MM.1S (cell line): ENCODE measurements around the gene PSME2.
A peak's percentile ranks its signal among the peaks of the same experiment; 100 is the strongest.

Experiments used
- DNase-seq: peaks from one replicate; pipeline ENCODE4 v3.0.0-alpha.2; 2015
- H2AFZ ChIP-seq: fragments of 300-600 bp; sonication (generic); 2 replicates; pipeline ENCODE4 v1.6.0; 2016; ENCODE audit warnings: antibody characterized with exemption, low read length
- H3F3A ChIP-seq: fragments of 300-600 bp; sonication (generic); 2 replicates; pipeline ENCODE4 v1.6.1; 2016; ENCODE audit warnings: mild to moderate bottlenecking, antibody characterized with exemption, low read length, moderate library complexity, mixed read lengths; ENCODE audit not compliant: insufficient read depth
- H3K27ac ChIP-seq: fragments of 300-600 bp; sonication (generic); 2 replicates; pipeline ENCODE4 v1.5.1; 2016; ENCODE audit warnings: mild to moderate bottlenecking, low read length
- H3K27me3 ChIP-seq: fragments of 300-600 bp; sonication (generic); replicated peaks from 2 replicates; pipeline ENCODE4 v1.6.0; 2016; ENCODE audit warnings: low read length; ENCODE audit not compliant: insufficient read depth
- H3K36me3 ChIP-seq: fragments of 300-600 bp; sonication (generic); replicated peaks from 2 replicates; pipeline ENCODE4 v1.6.1; 2016; ENCODE audit warnings: mild to moderate bottlenecking, low read length, mixed read lengths; ENCODE audit not compliant: insufficient read depth
- H3K4me1 ChIP-seq: fragments of 300-600 bp; sonication (generic); 2 replicates; pipeline ENCODE4 v1.6.1; 2016; ENCODE audit warnings: low read length, mixed read lengths
- H3K4me2 ChIP-seq: fragments of 300-600 bp; sonication (generic); 2 replicates; pipeline ENCODE4 v1.6.0; 2016; ENCODE audit warnings: low read depth, low read length
- H3K4me3 ChIP-seq: fragments of 300-600 bp; sonication (generic); 2 replicates; pipeline ENCODE4 v1.5.1; 2016; ENCODE audit warnings: low read length, mixed read lengths
- H3K79me2 ChIP-seq: fragments of 300-600 bp; sonication (generic); 2 replicates; pipeline ENCODE4 v1.6.1; 2016; ENCODE audit warnings: mixed run types, low read length, mixed read lengths
- H3K9ac ChIP-seq: fragments of 300-600 bp; sonication (generic); 2 replicates; pipeline ENCODE4 v1.6.1; 2016; ENCODE audit warnings: low read length, mixed read lengths
- H3K9me2 ChIP-seq: fragments of 300-600 bp; sonication (generic); replicated peaks from 2 replicates; pipeline ENCODE4 v1.6.1; 2016; ENCODE audit warnings: mild to moderate bottlenecking, low read length, mixed read lengths; ENCODE audit not compliant: insufficient read depth
- H3K9me3 ChIP-seq: fragments of 300-600 bp; sonication (generic); replicated peaks from 2 replicates; pipeline ENCODE4 v1.6.1; 2016; ENCODE audit warnings: mild to moderate bottlenecking, low read length, mixed read lengths; ENCODE audit not compliant: insufficient read depth
- H4K20me1 ChIP-seq: fragments of 300-600 bp; sonication (generic); 2 replicates; pipeline ENCODE4 v1.6.1; 2016; ENCODE audit warnings: mild to moderate bottlenecking, low read length, moderate library complexity, mixed read lengths; ENCODE audit not compliant: insufficient read depth
- EZH2 ChIP-seq: fragments of 300-600 bp; sonication (generic); optimal IDR thresholded peaks from 2 replicates; pipeline ENCODE3; 2017; ENCODE audit warnings: low read depth, mild to moderate bottlenecking, antibody characterized with exemption, low read length, mixed read lengths
- EZH2phosphoT487 ChIP-seq: fragments of 300-600 bp; sonication (generic); IDR thresholded peaks from 2 replicates; pipeline ENCODE4 v1.6.1; 2018; ENCODE audit warnings: antibody characterized with exemption, low read length
- TF ChIP-seq, protein P1 (sequence below): fragments of 300-600 bp; sonication (generic); IDR thresholded peaks from 2 replicates; pipeline ENCODE4 v1.5.1; 2016; ENCODE audit warnings: antibody characterized with exemption, low read length, mixed read lengths

The PSME2 gene

DNA sequence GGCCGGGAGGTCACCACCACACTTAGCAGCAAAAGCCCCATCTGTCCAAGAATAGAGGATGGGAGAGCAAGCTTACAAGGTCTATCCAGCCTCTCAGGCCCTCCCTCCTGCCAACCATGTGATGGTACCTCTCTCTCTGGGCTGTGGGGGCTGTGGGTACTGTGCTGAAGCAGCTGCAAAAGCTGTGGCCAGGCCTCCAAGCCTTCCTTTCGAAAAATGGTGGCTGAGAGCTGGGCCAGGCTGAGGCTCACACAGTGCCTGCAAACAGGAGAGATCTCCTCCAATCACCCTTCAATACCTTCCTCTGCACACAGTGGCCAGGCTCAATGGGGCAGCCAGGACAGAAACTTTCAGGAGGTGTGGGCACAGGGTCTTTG lies 41.1 kb upstream of the PSME2 start:
- no peaks in the 10 kb centered on the region for H3K9me2 ChIP-seq
- H3K9ac ChIP-seq, result no peak overlapping the region; the same call in 1 of the 2 replicates
- no peaks in the 10 kb centered on the region for H3K36me3 ChIP-seq
- peak overlapping the region; percentile 68 for H3K4me2 ChIP-seq
- peaks cover 8% of the 10 kb centered on the region; the same call in 1 of the 2 replicates for H3K79me2 ChIP-seq
- H3K9me3 ChIP-seq, result no peaks in the 10 kb centered on the region
- no peak overlapping the region for H2AFZ ChIP-seq
- H4K20me1 ChIP-seq, result no peaks in the 10 kb centered on the region
- H3K4me1 ChIP-seq, result peaks cover 5% of the 10 kb centered on the region; the same call in 1 of the 2 replicates
- peak overlapping the region; percentile 75; the same call in 1 of the 2 replicates for H3K4me3 ChIP-seq
- DNase-seq, result no peak
- H3K27ac ChIP-seq, result peak overlapping the region; percentile 81; the same call in 1 of the 2 replicates
- H3K27me3 ChIP-seq, result no peaks in the 10 kb centered on the region
- H3F3A ChIP-seq, result peaks cover 14% of the 10 kb centered on the region
- TF ChIP-seq EZH2, result no peak
- no peak for TF ChIP-seq EZH2phosphoT487
- TF ChIP-seq, protein P1, sequence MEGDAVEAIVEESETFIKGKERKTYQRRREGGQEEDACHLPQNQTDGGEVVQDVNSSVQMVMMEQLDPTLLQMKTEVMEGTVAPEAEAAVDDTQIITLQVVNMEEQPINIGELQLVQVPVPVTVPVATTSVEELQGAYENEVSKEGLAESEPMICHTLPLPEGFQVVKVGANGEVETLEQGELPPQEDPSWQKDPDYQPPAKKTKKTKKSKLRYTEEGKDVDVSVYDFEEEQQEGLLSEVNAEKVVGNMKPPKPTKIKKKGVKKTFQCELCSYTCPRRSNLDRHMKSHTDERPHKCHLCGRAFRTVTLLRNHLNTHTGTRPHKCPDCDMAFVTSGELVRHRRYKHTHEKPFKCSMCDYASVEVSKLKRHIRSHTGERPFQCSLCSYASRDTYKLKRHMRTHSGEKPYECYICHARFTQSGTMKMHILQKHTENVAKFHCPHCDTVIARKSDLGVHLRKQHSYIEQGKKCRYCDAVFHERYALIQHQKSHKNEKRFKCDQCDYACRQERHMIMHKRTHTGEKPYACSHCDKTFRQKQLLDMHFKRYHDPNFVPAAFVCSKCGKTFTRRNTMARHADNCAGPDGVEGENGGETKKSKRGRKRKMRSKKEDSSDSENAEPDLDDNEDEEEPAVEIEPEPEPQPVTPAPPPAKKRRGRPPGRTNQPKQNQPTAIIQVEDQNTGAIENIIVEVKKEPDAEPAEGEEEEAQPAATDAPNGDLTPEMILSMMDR, result no peak

DNA sequence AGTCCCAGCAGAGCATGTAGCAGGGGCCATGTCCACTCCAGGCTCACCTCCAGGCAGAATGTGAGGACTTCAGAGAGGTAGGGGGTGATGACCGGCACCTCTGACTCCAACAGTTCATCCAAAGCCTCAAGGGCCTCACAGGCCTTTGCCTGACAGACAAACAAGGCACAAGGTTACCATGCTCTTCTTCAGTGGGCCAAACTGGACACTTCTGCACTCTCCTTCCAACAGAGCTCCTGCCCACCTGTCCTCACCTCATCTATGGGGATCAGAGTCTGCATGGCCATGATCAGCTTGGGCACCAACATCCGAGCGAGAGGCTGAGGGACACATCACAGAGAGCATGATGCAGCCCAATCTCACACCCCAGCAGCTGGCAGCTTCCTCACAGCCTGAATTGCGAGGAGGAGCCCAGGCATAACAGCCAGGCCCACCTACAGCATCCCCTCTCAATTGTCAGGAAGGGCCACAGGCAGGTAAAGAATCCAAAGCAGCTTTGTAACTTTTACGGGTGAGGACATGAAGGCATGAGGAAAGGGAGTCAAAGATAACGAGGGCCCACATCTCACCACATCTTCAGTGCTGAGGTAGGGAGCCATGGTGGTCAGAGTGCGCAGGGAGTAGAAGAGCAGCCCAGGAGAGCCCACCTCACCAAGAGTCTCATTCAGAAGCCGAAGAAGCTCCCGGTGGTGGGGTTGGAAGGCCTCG lies 40.6 kb upstream of the PSME2 start:
- Histone ChIP-seq H3F3A (peaks cover 14% of the 10 kb centered on the region), H3K9me3 (no peaks in the 10 kb centered on the region), H3K36me3 (no peaks in the 10 kb centered on the region), H3K79me2 (peaks cover 6% of the 10 kb centered on the region; the same call in 1 of the 2 replicates), H3K4me3 (no peak overlapping the region), H4K20me1 (no peaks in the 10 kb centered on the region), H3K4me1 (peaks cover 5% of the 10 kb centered on the region; the same call in 1 of the 2 replicates), H3K27ac (no peak overlapping the region), H2AFZ (no peak overlapping the region), H3K9ac (no peak overlapping the region), H3K9me2 (no peaks in the 10 kb centered on the region), H3K27me3 (no peaks in the 10 kb centered on the region), H3K4me2 (no peak overlapping the region)
- TF ChIP-seq EZH2phosphoT487, result no peak
- TF ChIP-seq EZH2, result no peak
- TF ChIP-seq, protein P1, result no peak
- no peak for DNase-seq

DNA sequence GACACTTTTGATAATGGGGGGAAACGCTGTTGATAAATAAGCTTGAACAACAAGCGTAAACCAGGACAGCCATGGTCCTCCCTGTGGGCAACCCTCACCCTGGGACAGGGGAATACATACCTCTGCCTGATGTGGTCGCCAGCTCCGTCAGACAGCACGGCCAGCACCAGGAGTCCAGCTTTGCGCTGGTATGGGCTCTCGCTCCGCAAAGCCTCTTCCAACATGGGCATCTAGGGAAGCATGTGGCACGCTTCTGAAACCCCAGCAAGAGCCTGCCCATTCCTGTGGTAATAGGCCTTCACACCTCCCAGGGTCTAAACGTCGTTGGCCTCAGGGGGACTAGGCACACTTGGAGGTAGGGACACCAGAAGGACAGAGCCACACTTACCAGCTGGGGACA lies 39.3 kb upstream of the PSME2 start:
- Histone ChIP-seq H3K79me2 (peaks cover 4% of the 10 kb centered on the region; the same call in 1 of the 2 replicates), H3K9me3 (no peaks in the 10 kb centered on the region), H3K9ac (no peak overlapping the region), H3K27me3 (no peaks in the 10 kb centered on the region), H2AFZ (no peak overlapping the region), H3K4me2 (no peak overlapping the region), H3F3A (peaks cover 14% of the 10 kb centered on the region), H3K27ac (no peak overlapping the region), H3K36me3 (no peaks in the 10 kb centered on the region), H3K9me2 (no peaks in the 10 kb centered on the region), H3K4me3 (no peak overlapping the region), H4K20me1 (no peaks in the 10 kb centered on the region), H3K4me1 (peaks cover 5% of the 10 kb centered on the region; the same call in 1 of the 2 replicates)
- TF ChIP-seq EZH2 (no peak), EZH2phosphoT487 (no peak)
- TF ChIP-seq, protein P1, result no peak
- no peak for DNase-seq
